HG03354 (cell line): ENCODE results near the gene SEC31A.
"Not testable (repeated sequence)": the region's sequence is repeated elsewhere in the genome, so short reads cannot be mapped to it uniquely, and the experiment has no call there.

Source experiments
- ATAC-seq: cut with Tn5 transposase; IDR thresholded peaks from one replicate; pipeline ENCODE4 v1.9.1; 2021; ENCODE audit warnings: mild to moderate bottlenecking; ENCODE audit not compliant: unreplicated experiment, poor library complexity, severe bottlenecking

The SEC31A gene

GRCh38 chr4:82848706-82849105 is 42.2 kb downstream of the SEC31A start:
- ATAC-seq: no peak

- no peak for ATAC-seq
These were observed 48.4 kb downstream of the SEC31A start for GRCh38 chr4:82842593-82842992.

GRCh38 chr4:82839624-82840023 is 51.3 kb downstream of the SEC31A start:
- ATAC-seq: no peak

- no peak for ATAC-seq
These were observed 57.1 kb downstream of the SEC31A start for GRCh38 chr4:82833696-82834313.

GRCh38 chr4:82833060-82833459 is 57.9 kb downstream of the SEC31A start:
- not testable (repeated sequence) for ATAC-seq

GRCh38 chr4:82825425-82825824 is 65.5 kb downstream of the SEC31A start:
- ATAC-seq: no peak

- ATAC-seq: no peak
These were observed 67.9 kb downstream of the SEC31A start for GRCh38 chr4:82823062-82823461.

- no peak for ATAC-seq
These were observed 70.3 kb downstream of the SEC31A start for GRCh38 chr4:82820689-82821088.

- ATAC-seq: peak; percentile 84
These were observed 72.0 kb downstream of the SEC31A start for GRCh38 chr4:82818664-82819662.

- not testable (repeated sequence) for ATAC-seq
These were observed 74.1 kb downstream of the SEC31A start for GRCh38 chr4:82816874-82817273.

GRCh38 chr4:82814034-82814433 is 76.9 kb downstream of the SEC31A start:
- no peak for ATAC-seq

GRCh38 chr4:82811838-82812341 is 79.1 kb downstream of the SEC31A start:
- ATAC-seq: no peak

GRCh38 chr4:82811392-82811791 is 79.6 kb downstream of the SEC31A start:
- ATAC-seq: no peak

GRCh38 chr4:82810176-82810575 is 80.8 kb downstream of the SEC31A start:
- ATAC-seq: no peak

- ATAC-seq: no peak
These were observed 81.3 kb downstream of the SEC31A start for GRCh38 chr4:82809619-82810018.

- ATAC-seq: no peak
These were observed 87.2 kb downstream of the SEC31A start for GRCh38 chr4:82803746-82804145.

GRCh38 chr4:82802911-82803310 is 88.0 kb downstream of the SEC31A start:
- ATAC-seq: no peak

GRCh38 chr4:82801910-82802521 is 88.9 kb downstream of the SEC31A start:
- no peak for ATAC-seq

- ATAC-seq: no peak
These were observed 91.7 kb downstream of the SEC31A start for GRCh38 chr4:82799006-82799881.
